SK-N-SH treated with all-trans-retinoic acid at 6 μM for 48 hours (cell line): ENCODE measurements around the gene C5orf34.

Source experiments
- GLIS3 ChIP-seq: fragments of 250-450 bp; sonication (Bioruptor Pico); IDR thresholded peaks from 2 replicates; pipeline ENCODE4 v1.5.0; 2020; ENCODE audit warnings: mild to moderate bottlenecking, moderate library complexity
- PPARA ChIP-seq: fragments of 250-450 bp; sonication (Bioruptor Pico); IDR thresholded peaks from 2 replicates; pipeline ENCODE4 v1.5.0; 2020; ENCODE audit warnings: mild to moderate bottlenecking, borderline replicate concordance

GRCh38 chr5:43554497-43554896 is 39.5 kb upstream of the C5orf34 start:
- TF ChIP-seq GLIS3 (CRISPR knock-in tag) (no peak), PPARA (CRISPR knock-in tag) (no peak)
